DND-41 (cell line): Measurements from ENCODE around the gene CKAP4.

Experiments
- CTCF ChIP-seq: IDR thresholded peaks from 2 replicates; pipeline ENCODE4 v1.5.1; 2012; ENCODE audit warnings: borderline replicate concordance, low read length, moderate library complexity, mild to moderate bottlenecking; ENCODE audit not compliant: poor library complexity, severe bottlenecking; ENCODE audit errors: extremely low read depth
- EZH2 ChIP-seq: IDR thresholded peaks from 3 replicates; pipeline ENCODE4 v1.6.1; 2012; ENCODE audit warnings: borderline replicate concordance, low read depth, mild to moderate bottlenecking, moderate library complexity, low read length, inconsistent platforms; ENCODE audit not compliant: severe bottlenecking

- TF ChIP-seq CTCF (no peak), EZH2 (peak; percentile 24)
Observed at GRCh38 chr12:106246891-106247673, 738 bp downstream of the CKAP4 start.
